CD4-positive, alpha-beta T cell (primary cell): ENCODE measurements around the gene REPS2. TPM values are rescaled to one million over a fixed set of nuclear protein-coding genes. Genes with fewer than 3 reads are reported as not detected.

Experiments used
- ATAC-seq: fragments of 200-7000 bp; cut with Tn5 transposase; one replicate; pipeline ENCODE4 v1.10.0; 2022; ENCODE audit warnings: mild to moderate bottlenecking; ENCODE audit not compliant: poor library complexity
- CTCF ChIA-PET: fragments of 350-600 bp; sonication (Branson Sonifier 250); formaldehyde crosslinking; loops from one replicate; lab custom pipeline; 2021; ENCODE audit warnings: antibody characterized with exemption, inconsistent platforms; lab: Charles Lee
- POLR2A ChIA-PET: fragments of 350-600 bp; sonication (Branson Sonifier 250); formaldehyde crosslinking; loops from one replicate; lab custom pipeline; 2021; ENCODE audit warnings: antibody characterized with exemption, inconsistent platforms; lab: Charles Lee
- DNase-seq, 14 experiments: peaks; one replicate each; pipeline ENCODE4 v3.0.0-alpha.2; 2013 to 2020; ENCODE audit warnings: mixed read lengths in 2 of 14
- H3K27ac ChIP-seq, 2 donors: one replicate each; pipeline versions ENCODE4 v1.5.1 to v1.7.0; 2013; ENCODE audit warnings: low read length in 2 of 2, low read depth in 1 of 2, mild to moderate bottlenecking in 1 of 2
- H3K27me3 ChIP-seq, 2 experiments: 1 replicate in 1 of 2; 2 replicates in 1 of 2; pipeline versions ENCODE4 v1.6.1 to v1.7.0; 2013; ENCODE audit warnings: low read length in 2 of 2, control low read depth in 1 of 2, mild to moderate bottlenecking in 1 of 2, moderate library complexity in 1 of 2; ENCODE audit not compliant: insufficient read depth in 2 of 2, control insufficient read depth in 1 of 2
- H3K36me3 ChIP-seq: one replicate; pipeline ENCODE4 v1.6.1; 2013; ENCODE audit warnings: low read length, control low read depth; ENCODE audit not compliant: insufficient read depth
- H3K4me1 ChIP-seq: one replicate; pipeline ENCODE4 v1.6.1; 2013; ENCODE audit warnings: low read length, control low read depth; ENCODE audit not compliant: insufficient read depth
- H3K4me3 ChIP-seq: one replicate; pipeline ENCODE4 v1.5.1; 2013; ENCODE audit warnings: mild to moderate bottlenecking, low read length, moderate library complexity
- H3K9me3 ChIP-seq, 2 experiments: 1 replicate in 1 of 2; 2 replicates in 1 of 2; pipeline versions ENCODE4 v1.6.1 to v1.7.0; 2013; ENCODE audit warnings: low read length in 2 of 2, mild to moderate bottlenecking in 2 of 2, control low read depth in 1 of 2, moderate library complexity in 1 of 2; ENCODE audit not compliant: control insufficient read depth in 1 of 2, insufficient read depth in 1 of 2
- H3K27ac Mint-ChIP-seq: one replicate; pipeline ENCODE4 v1.8.0; 2020; ENCODE audit warnings: mixed read lengths
- H3K27me3 Mint-ChIP-seq: one replicate; pipeline ENCODE4 v1.8.0; 2021; ENCODE audit warnings: mixed read lengths
- H3K36me3 Mint-ChIP-seq: one replicate; pipeline ENCODE4 v1.8.0; 2021; ENCODE audit warnings: low read depth, mixed read lengths
- H3K4me1 Mint-ChIP-seq: one replicate; pipeline ENCODE4 v1.8.0; 2021; ENCODE audit warnings: low read depth, mixed read lengths
- H3K4me3 Mint-ChIP-seq: one replicate; pipeline ENCODE4 v1.8.0; 2020; ENCODE audit warnings: mild to moderate bottlenecking, mixed read lengths
- H3K9me3 Mint-ChIP-seq: one replicate; pipeline ENCODE4 v1.8.0; 2020; ENCODE audit warnings: mixed read lengths
- CTCF ChIP-seq: fragments of 200-600 bp; IDR thresholded peaks from one replicate; pipeline ENCODE4 v1.8.0; 2022; ENCODE audit warnings: antibody characterized with exemption, mild to moderate bottlenecking
- intact Hi-C, 2 experiments: fragments of 100-400 bp; cut with DNase I in 1 of 2; cut with micrococcal nuclease in 1 of 2; formaldehyde crosslinking; loops; one replicate each; pipeline versions ENCODE4 v1.15.1 to v1.9.0; 2023 to 2025; cut with DNase I, micrococcal nuclease
- total RNA-seq, 174 experiments: library from RNA in 2 of 174; stranded (reverse) in 2 of 174; gene quantifications; one replicate each; pipeline ENCODE4 v1.2.3 and lab custom pipeline; 2021 to 2026

Gene REPS2
- total RNA-seq, 2 experiments from 2014 or later: 0.53 to 0.60 TPM

- Mint-ChIP-seq H3K27me3 (no peaks in the 10 kb centered on the region), H3K4me1 (no peaks in the 10 kb centered on the region), H3K36me3 (no peaks in the 10 kb centered on the region), H3K9me3 (no peaks in the 10 kb centered on the region), H3K4me3 (no peak overlapping the region), H3K27ac (no peak overlapping the region)
- Histone ChIP-seq H3K36me3 (no peaks in the 10 kb centered on the region), H3K4me1 (no peaks in the 10 kb centered on the region), H3K4me3 (no peak overlapping the region), H3K27ac (no peak overlapping the region), H3K27me3 (no peaks in the 10 kb centered on the region), H3K9me3 (no peaks in the 10 kb centered on the region)
- ChIA-PET POLR2A (no interaction called here), CTCF (no interaction called here)
- DNase-seq: no peak
- no peak for ATAC-seq
- TF ChIP-seq CTCF: no peak
- intact Hi-C loops: no loop called here
Measured at GRCh38 chrX:16910376-16910775, 36.1 kb upstream of the REPS2 start.

- intact Hi-C loops: no loop called here
- no peak for TF ChIP-seq CTCF
- Mint-ChIP-seq H3K27ac (no peak overlapping the region), H3K9me3 (no peaks in the 10 kb centered on the region), H3K36me3 (no peaks in the 10 kb centered on the region), H3K4me3 (no peak overlapping the region), H3K4me1 (no peaks in the 10 kb centered on the region), H3K27me3 (no peaks in the 10 kb centered on the region)
- no peak overlapping the region for H3K27ac ChIP-seq
- no peaks in the 10 kb centered on the region for H3K4me1 ChIP-seq
- DNase-seq (peak in 2 of 14 experiments; percentile 12 to 29), ATAC-seq (no peak)
- no peaks in the 10 kb centered on the region for H3K27me3 ChIP-seq
- ChIA-PET CTCF (no interaction called here), POLR2A (no interaction called here)
- H3K9me3 ChIP-seq: no peaks in the 10 kb centered on the region
- H3K36me3 ChIP-seq: no peaks in the 10 kb centered on the region
- no peak overlapping the region for H3K4me3 ChIP-seq
Measured at GRCh38 chrX:16914058-16914457, 32.4 kb upstream of the REPS2 start.

GRCh38 chrX:16916561-16916960, 29.9 kb upstream of the REPS2 start:
- ATAC-seq: no peak
- Mint-ChIP-seq H3K27ac (no peak overlapping the region), H3K27me3 (peaks cover 4% of the 10 kb centered on the region), H3K9me3 (no peaks in the 10 kb centered on the region), H3K4me1 (no peaks in the 10 kb centered on the region), H3K4me3 (no peak overlapping the region), H3K36me3 (no peaks in the 10 kb centered on the region)
- H3K27ac ChIP-seq: no peak overlapping the region
- ChIA-PET CTCF (no interaction called here), POLR2A (no interaction called here)
- no peak for TF ChIP-seq CTCF
- no peaks in the 10 kb centered on the region for H3K4me1 ChIP-seq
- no peaks in the 10 kb centered on the region for H3K36me3 ChIP-seq
- H3K4me3 ChIP-seq: no peak overlapping the region
- intact Hi-C loops: no loop called here
- H3K27me3 ChIP-seq: no peaks in the 10 kb centered on the region
- H3K9me3 ChIP-seq: no peaks in the 10 kb centered on the region
- no peak for DNase-seq
